AG09309 (cell line): ENCODE results near the gene ERCC2.

Source experiments
- DNase-seq: peaks from one replicate; pipeline ENCODE4 v3.0.0-alpha.2; 2010; ENCODE audit warnings: low read depth
- H3K4me3 ChIP-seq: 2 replicates; pipeline ENCODE4 v1.5.1; 2011; ENCODE audit warnings: mild to moderate bottlenecking, low read depth, low read length, moderate library complexity; ENCODE audit not compliant: control insufficient read depth
- CTCF ChIP-seq: IDR thresholded peaks from 2 replicates; pipeline ENCODE4 v1.5.1; 2011; ENCODE audit warnings: mild to moderate bottlenecking, low read depth, low read length, inconsistent platforms; ENCODE audit not compliant: insufficient read depth, control insufficient read depth; ENCODE audit errors: missing control alignments

The ERCC2 gene

DNA sequence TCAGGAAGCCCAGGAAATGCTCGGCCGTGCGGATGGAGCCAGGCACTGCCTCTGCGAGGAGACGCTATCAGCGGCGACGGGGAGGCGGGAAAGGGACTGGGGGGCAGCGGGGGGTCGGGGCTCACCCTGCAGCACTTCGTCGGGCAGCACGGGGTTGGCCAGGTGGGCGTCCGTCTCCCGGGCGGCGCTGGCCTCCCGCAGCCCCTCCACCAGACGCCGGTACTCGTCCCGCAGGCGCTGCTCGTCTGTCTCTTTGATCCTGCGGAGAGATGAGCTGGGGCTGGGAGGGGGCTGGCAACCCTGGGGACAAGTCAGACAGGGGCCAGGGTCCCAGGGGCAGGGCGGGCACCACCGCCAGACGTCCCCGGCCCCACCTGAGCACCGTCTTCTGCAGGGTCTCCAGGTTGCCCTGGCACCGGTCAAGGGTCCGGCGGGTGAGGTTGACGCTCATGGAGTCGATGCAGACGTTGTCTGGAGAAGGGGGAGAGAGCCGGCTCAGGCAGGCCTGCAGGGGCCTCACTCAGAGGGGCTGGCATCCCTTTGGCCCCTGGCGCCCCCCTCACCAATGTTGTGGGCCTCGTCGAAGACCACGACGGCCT, 6.4 kb downstream of the ERCC2 start:
- no peak overlapping the region for H3K4me3 ChIP-seq
- TF ChIP-seq CTCF, result no peak
- no peak for DNase-seq

- no peak for DNase-seq
- no peak for TF ChIP-seq CTCF
- no peak overlapping the region for H3K4me3 ChIP-seq
These were observed 8.1 kb downstream of the ERCC2 start for GRCh38 chr19:45362291-45362690.

DNA sequence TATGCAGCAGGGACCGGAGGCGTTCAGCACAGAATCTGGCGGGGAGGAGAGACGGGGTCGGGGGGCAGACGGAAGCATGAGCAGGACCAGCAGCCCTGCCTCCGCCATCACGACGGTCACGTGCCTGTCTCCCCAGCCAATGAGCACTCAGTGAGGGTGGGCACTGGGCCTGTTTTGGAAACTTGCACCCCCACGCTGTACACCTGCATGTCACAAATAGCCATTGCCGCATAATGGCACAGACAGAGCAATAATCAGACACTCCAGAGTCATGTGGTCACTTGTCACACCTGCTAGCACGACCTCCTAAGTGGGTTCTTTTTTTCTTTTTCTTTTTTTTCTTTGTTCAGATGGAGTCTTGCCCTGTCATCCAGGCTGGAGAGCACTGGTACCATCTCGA, 8.8 kb downstream of the ERCC2 start:
- no peak for DNase-seq
- no peak overlapping the region for H3K4me3 ChIP-seq
- TF ChIP-seq CTCF, result no peak

GRCh38 chr19:45358213-45358792, 12.1 kb downstream of the ERCC2 start:
- DNase-seq, result no peak
- H3K4me3 ChIP-seq, result no peak overlapping the region
- TF ChIP-seq CTCF, result no peak

GRCh38 chr19:45357445-45357783, 13.0 kb downstream of the ERCC2 start:
- no peak for DNase-seq
- H3K4me3 ChIP-seq, result no peak overlapping the region
- TF ChIP-seq CTCF, result no peak

GRCh38 chr19:45356760-45357444, 13.5 kb downstream of the ERCC2 start:
- DNase-seq, result no peak
- no peak for TF ChIP-seq CTCF

More at GRCh38 chr19:45356760-45357444, 13.5 kb downstream of the ERCC2 start:
- H3K4me3 ChIP-seq, result no peak overlapping the region
